T1000 (cell line): ENCODE results near the gene RAD51B.

Experiments used
- DNase-seq: peaks from one replicate; lab custom pipeline; 2025; ENCODE audit warnings: mixed read lengths; lab: John Stamatoyannopoulos, UW

RAD51B gene

DNA sequence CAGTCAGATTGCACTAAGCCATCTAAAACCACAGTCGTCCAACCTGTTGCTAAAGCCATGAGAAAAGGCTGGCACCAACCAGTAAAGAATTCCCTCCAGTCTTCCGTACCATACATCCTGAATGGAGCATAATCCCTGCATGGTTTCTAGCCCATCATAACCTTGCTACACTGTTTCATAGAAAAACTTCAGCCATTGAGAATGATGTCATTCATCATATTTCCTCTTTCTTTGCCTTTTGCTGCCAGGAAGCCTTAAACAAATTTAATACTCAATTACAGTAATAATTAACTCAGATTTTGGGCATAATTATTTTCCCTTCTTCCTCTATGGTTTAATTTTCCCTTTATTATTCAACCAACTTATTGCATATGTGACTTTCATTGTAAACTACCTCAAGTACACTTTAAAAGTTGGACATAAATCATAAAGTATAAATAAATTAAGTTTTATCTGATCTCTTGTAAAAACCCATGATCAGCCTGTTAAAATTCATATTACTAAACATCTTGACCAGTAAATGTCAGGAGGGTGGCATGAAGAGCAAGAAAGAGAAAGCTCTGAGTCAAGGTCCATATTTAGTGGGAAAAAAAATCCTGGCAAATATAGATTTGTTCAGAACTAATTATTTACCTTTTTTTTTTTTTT is 708.6 kb downstream of the RAD51B start:
- no peak for DNase-seq

DNA sequence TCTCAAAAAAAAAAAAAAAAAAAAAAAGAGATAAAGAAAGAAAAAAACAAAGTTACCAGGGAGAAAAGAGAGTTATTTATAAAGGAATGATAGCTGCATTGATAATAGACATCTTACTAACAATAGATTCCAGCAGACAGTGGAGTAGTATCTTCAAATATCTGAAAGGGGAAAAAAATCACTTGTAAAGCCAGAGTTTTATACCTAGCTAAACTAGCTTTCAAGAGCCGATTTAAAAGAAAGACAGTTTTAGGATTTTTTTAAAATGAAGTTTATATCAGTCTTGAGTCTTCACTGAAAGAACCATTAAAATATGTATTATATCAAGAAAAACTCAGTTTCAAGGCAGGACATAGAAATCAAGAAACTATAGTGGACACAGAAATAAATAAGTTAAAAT is 710.9 kb downstream of the RAD51B start:
- no peak for DNase-seq

DNA sequence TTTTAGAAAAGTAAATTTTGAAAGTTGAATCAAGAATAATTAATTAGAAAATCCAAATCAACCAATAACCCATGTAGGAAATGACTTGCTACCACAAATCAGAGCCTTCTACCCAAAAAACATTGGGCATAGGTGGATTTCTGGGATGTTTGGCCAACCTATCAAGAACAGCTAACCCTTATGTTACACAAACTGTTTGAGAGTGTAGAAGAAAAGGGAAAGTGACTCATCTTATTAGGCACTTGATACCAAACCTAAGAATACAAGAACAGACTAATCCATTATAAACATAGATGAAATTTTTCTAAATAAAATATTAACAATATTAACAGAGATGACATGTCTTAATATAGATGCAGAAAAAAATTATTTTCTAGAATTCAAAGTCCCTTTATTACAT is 712.9 kb downstream of the RAD51B start:
- DNase-seq: no peak

DNA sequence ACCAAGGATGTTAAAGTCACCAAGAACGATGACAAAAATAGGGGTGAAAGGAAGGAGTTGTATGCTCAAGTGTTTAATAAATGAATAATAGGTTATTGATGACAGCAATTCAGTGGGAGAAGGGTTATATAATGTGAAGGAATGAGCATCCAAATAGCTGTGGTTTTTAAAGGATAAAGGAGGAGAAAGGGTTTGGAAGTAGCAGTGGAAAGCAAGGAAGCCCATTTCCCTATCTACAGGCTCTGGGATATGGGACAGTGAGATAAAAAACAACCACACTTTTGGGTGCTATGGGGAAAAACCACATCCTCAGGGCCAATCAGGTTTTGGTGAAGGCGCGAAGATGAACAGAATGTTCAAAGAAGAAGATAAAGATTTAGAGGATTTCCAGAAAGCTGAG is 714.7 kb downstream of the RAD51B start:
- no peak for DNase-seq

DNA sequence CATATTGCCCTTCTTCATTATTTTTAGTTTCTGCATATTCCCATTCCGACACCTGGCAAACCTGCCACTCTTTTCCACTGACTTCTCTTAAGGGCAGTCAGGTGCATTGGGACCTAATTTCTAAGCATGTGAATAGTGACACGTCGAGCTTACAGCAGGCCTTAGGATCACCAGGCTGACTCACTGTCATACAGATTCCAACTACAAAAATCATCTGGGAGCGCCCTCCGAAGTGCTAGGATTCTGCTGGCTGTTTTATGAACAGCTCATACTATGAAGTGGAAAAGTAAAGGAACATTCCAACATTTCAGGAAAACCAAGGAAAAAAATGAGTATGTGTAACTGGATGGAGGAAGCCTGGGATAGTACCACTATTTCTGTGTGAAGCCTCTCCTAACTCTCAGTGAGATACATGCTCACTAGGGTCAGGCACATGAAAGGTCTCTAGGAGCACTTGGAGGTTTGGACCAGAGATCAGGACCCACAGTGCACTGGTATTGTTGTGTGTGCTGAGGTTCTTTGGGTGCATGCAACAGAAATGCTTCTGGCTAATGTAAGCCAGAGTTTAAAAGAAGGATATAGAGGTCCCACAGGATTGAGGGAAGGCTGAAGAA is 715.9 kb downstream of the RAD51B start:
- peak; percentile 17 for DNase-seq

DNA sequence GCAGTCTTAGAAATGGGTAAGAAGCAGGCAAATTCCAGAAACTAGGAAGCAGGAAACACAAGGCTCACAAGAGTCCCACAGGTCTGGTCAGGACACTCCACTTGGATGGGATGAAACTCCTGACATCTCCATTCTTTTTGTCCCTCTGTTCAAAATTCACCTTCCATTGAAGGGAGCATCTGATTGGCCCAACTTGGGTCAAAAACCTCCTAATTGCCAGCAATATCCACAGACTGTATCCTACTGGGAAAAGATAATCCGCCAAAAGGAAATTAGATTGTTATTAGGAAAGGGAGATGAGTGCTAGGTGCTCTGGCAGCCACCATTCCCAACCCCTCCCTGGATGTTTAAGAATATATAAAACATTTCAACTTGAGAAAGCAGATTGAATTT is 716.4 kb downstream of the RAD51B start:
- DNase-seq: no peak

DNA sequence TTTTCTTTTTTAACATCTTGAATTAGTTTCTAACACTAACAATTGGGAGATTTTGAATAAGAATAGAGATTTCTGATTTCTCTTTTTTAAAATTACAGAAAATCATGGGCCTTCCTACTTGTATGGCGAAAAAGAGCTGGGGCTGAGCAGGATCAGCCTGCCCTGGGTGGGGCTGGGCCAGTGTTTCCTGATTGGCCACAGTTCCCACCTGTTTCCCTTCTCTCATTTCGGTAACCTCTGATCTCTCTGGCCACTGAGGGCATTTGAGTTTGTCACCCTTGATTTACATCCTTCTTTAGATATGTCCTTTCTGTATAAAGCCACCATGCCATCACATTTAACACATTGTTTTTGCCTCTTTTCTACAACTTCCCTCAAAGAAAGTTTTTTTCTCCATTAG is 719.1 kb downstream of the RAD51B start:
- DNase-seq: no peak

DNA sequence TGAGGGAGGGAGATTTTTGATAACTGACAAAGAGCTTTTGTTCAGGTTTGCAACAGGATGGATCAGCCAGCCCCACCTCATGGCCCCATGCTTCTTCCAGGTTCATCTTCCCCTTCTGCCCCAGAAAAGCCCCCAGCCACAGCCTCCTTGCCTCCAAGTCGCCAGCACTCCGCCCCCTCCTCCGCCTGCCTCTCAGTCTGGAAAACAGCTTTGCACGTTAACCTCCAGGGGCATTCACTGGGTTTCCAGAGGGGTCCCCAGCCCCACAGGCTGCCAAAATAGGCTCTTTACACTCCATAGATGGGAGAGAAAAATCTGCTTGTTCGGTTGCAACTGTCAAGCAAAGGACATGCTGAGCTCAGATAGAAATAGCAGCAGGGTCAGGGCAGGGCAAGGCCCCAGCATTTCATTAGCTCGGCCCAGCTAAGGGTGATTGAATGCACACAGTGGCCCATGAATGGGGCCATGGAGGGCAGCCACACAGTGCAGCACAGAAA is 719.7 kb downstream of the RAD51B start:
- no peak for DNase-seq

DNA sequence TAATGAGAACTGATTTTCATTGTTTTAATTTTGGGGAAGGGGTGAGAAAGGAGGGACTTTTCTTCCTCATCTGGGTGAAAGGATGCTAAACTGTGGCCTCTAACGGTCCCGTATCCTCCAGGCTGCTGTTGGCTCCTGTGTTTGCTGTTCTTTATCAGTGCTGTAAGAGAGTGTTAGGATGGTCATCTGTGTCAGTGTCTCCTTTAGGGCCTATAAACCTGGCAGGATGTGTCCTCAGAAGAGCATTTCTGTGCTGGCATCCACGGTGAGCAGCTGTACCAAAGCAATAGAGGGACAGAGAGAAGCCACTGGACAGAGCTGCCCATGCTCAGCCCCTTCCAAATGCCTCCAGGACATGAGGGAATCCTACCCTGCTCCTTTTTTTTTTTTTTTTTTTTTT is 720.2 kb downstream of the RAD51B start:
- no peak for DNase-seq

DNA sequence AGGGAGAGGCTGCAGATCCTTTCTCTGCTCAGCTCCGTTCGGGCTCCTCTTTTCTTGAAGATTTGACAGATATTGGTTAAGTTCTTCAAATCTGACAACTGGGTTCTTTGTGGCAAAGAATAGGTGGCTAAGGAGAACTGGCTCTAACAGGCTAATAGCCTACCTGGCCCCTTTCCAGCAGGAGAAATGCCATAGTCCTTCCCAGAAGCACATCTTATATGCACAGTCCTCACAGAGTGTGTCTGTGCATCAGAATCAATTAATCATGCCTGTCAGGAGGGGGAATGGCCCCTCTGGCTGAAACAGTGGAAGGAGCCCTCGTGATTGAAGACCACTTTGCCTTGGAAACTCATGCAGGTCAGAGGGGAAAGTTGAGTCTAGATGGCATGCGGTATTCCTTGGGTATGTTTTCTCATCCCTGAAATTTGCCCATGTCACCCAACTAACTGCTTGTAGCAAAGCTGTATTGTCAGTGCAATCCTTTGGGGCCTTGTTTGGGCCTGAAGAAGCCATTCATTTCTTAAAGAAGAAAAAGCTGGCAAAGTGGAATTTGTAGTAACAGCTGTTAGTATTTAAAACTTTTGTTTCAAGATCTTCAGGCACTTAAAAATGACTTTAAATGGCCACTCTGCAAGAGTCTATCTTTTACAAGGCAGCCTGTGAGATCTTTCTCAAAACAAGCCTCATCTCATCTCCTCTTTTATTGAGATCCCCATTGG is 721.8 kb downstream of the RAD51B start:
- DNase-seq: no peak

DNA sequence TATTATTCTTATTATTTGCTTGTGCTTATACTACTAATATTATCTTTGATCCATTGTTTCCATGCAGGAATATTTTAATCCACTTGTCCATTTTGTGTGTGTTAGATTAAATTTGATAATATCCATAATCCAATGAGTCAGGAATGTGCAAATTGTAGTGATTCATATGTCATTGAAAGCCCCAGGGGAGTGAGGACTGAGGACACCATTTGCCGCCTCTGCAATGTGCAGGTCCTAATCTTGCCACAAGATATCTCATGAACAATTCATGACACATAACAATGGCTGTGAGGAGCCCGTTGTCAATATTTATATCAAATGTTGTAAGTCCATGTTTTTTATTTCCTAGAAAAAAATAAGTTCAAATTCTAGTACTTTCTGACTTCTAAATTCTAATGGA is 722.8 kb downstream of the RAD51B start:
- DNase-seq: no peak

DNA sequence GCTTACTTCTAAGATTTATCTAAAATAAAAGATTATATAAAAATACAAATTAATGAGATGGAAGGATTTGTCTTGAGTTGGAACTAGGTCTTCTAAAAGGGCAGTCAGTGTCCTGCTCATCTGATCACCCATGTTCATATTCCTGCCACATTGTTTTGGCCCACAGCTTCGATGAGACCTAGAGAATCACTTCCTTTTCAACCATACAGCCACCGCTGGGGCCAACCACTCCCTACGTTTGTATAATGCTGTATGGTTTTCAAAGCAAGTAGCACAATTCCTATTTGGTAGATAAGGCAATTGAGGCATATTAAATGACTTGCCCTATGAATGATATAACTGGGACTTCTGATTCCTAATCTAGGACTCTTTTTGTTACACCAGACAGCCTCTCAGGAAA is 723.9 kb downstream of the RAD51B start:
- DNase-seq: no peak

DNA sequence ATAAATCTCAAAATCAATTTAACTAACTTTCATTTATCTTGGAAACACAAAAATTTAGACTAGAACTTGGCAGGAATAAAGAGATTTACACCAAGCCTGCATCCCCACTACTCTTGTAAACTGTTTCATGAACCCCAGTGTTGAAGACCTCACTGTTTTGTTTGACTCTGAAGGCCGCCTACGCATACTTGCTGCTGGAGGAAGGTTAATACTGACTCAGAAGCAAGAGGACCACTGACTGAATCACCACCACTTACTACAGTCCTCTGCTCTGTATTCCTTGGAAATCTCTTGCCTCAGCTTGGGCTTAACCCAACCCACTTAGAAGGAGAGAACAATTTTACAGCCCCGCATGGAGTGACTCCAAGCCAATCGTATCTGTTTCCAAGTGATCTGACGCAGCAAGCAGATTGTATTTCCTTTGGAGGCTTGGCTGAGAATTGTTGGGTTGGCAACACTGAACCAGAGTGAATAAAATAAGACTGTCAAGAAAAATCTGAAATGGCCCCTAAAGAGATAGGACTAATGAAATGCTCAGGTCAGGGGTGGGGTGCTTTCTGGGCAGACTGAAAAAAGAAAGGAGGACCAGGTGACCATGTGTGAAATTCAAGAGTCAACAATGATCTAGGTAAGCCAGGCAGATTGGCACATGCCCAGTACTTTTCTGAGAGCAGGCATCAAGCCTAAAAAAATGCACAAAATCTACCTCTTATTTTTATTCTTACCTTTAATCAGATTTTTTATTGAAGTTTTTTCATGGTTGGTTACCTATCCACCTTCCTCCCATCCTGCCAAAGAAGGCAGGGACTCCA is 724.7 kb downstream of the RAD51B start:
- peak; percentile 76 for DNase-seq

DNA sequence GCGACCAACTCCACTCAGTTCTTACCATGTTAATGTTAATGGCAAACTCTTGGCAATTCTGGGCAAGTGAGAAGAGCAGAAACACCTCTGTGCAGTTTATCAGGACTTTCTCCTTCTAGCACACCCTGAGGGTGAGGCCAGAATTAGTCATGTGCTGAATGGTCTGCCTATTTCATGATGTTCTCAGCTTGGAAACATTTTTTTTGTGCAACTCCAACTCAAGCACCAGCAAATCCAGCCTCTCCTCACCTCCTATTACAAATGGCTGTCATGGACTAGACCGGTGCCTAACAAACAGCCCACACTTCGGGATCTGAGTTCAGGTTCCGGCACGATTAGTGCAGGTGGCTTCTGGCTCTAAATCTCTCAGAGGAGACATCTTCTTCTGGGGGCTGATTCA is 727.3 kb downstream of the RAD51B start:
- no peak for DNase-seq

DNA sequence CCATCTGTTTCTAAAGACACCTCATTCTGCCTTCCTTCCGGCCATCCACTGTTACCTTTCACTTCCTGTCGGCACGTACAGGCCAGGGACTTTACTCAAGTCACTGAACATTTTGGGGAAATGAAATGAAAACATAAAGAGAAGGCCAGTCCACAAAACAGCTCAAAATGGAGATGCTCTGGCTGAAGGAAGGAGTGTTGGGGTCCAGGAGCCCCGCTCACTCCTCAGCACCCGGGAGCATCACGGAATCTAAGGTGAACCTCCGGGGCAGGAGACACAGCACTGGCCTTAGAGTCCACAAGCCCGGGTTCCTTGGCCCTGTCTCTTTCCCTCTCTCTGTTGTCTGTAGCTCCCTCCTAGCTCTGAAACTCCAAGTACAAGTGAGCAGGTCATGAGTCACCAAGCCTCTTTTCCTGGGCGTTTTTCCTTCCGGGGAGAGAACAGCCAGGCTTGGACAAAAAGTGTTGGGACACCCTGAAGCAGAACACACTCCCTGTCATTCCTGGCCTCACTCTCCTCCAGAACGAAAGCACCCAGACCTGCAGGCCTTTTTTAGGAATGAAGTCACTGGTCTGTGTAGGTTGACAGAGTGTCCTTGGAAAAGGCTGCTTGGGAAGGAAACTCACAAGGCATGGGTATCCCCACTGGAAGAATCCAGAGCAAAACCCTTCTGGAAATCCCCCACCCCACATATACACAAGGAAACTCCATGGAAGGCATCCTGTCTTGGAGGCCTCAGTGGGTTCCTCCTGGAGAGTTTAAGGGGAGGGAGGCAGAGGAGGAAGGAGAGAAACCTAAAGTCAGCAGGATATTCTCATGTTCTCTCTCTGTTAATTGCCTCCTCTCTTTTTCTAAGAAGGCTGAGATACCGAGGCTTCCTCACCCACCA is 728.0 kb downstream of the RAD51B start:
- peak; percentile 32 for DNase-seq

DNA sequence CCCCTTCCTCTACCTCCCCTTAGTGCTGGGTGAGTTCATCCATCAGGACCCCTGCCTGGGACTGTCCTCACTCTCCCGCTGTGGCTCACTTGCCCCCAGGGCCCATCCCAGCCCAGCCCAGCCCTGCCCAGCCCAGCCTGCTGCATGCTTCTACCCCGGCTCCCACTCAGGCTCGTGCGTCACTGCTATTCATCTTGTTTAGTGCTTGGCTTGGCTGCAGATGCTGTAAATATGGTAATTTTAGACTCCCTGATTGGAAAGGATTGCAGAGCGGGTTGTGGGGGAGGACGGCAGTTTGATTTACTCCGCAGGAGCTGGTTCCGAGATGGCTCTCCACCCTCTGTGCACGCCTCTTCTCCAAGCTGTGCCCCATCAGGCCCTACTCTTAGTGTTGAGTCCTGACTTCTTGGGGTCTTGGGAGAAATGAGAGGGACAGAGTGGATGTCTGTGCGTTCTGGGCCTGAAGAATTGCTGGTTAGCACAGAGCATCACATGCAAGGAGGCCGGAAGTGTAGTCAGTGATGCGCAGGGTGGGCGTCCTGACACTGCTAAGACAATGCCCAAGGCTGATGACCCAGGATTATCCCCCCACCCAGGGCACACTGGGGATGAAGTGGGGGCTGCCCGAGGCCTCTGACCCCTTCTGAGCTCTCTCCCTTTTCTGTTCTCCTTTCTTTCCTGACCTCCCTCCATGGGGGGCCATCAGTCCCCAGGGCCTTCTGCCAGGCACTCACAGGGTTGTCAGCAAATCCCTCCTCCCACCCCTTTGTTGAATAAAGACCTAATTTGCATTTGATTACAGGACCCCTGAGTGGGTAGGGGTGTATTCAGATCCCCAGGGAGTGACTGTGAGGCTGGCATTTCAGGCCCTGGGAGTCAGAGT is 728.9 kb downstream of the RAD51B start:
- DNase-seq: peak; percentile 84

DNA sequence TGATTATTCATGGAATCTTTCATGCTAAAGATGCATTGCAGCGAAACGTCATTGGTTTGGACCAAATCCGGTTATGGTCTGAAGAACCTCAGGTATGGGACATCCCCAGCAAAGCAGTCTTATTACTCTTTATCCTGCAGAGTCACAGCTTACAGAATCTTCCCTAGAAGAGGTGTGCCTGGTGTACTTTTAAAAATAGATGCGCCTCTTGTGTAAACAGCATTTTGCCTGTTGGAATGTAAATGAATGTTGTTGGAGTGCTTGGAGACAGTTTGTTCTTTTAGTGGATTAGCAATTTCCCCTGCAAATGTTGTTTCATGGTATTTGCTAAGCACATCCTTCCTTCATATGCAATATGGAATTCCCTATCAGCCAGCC is 730.7 kb downstream of the RAD51B start:
- DNase-seq: no peak

DNA sequence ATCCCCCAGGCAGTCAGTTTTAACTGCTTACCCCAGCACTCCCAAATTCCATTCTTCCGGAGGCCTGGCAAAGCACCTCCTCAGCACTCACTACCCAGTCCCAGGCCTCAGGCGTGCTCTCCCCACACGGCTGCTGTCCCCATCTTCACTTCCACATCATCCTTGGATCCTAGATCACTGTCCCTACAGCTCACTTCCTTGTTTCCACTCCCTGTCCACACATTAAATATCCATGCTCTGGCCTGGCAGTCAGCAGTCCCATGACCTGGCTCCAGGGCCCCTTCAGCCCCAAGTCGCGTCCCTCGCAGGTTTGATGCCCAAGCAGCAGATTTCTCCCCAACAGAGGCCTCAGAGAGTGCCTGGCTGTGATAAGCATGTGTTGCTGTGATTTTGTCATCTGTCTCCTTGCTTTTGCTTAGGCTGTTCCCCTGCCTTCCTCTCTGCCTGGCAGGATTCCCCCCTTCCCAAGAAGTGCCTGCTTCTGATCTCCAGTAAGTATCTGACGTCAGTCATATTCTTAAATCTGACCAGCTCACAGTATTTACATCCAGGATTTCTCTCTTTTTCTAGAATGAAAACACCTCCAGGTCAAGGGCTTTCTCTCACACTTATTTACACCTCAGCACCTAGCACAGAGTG is 731.6 kb downstream of the RAD51B start:
- DNase-seq: no peak

DNA sequence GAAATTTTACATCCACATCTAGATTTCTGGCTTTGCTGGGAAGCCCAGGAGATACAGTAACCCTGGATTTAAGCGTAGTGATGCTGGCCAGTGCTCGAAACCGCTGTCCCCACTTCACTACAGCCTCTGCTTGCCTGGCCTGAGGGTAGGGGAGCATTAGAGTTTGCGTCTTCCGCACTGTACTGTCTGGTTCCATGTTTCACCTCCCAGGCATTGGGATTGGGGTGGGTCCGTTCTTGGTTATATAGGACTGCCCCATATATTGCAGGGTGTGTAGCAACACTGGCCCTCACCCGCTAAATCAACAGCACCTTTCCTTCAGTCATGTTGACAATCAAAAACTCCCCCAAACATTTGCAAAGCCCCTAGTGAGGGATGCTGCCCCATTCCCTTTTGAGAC is 732.5 kb downstream of the RAD51B start:
- DNase-seq: no peak

DNA sequence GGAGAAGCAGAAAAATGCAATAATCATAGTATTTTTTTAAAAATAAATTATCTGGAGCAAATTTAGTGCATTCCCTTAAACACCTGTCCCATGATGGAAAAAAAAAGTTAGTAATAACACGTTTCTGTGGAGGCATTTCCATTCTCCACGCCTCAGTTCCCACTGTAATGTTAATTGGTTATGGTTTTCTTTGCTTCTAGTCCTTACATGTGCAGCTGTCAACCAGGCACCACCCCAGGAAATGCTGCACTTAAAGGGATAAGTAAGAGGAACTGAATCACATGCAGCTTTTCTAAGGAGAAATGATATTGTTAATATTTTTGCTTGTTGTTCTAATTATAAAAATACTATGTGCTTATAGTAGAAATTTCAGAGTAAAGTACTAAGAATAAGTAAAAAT is 733.0 kb downstream of the RAD51B start:
- no peak for DNase-seq
